Measurements from ENCODE around the gene TIAM2. TPM values are rescaled to one million over a fixed set of nuclear protein-coding genes. Genes with fewer than 3 reads are reported as not detected.
A peak's percentile ranks its signal among the peaks of the same experiment; 100 is the strongest.

TIAM2 gene
- total and polyA plus RNA-seq, 7 donors, result 1.2 to 15.8 (median 11.0) TPM

DNA sequence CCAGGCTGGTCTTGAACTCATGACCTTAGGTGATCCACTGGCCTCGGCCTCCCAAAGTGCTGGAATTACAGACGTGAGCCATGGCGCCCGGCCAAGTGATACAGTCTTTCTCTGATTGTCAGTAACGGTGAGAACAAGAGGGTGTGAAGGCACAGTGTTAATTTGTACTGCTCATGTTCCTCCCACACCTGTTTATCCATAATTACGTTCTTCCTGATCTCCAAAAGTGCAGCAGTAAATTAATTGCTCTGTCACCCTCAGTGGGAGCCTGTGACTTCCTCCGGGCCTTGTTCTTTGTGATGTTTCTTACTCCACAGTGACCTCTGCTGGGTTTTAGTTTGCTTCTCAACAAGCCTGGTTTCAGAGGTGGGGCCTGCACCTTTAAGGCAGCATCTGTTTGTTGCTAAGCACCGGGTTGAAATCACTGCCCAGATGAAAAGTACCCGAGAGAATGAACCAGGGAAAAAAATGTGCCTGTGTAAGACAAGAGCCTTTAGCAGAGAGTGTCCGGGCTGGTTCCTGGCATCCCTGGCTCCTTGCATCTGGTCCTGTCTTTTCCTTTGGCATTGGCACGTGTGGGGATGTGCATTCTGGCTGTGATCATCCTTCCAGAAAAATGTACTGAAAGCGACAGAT is 179.6 kb downstream of the TIAM2 start:
- Histone ChIP-seq H3K9me3 (no peaks in the 10 kb centered on the region), H3K27me3 (no peaks in the 10 kb centered on the region), H3K27ac (peak overlapping the region in 1 of 4 donors; percentile 46), H3K4me3 (no peak overlapping the region), H3K4me1 (peaks cover 0 to 28% (median 21%) of the 10 kb centered on the region in 4 donors), H3K36me3 (no peaks in the 10 kb centered on the region)
- intact Hi-C loops (cut with DNase I), result loop anchor here (2.0 to 10.0 kb wide), 4 partner anchors 143 to 498 kb away; partner anchors contain the start of gene SCAF8
- no peak for TF ChIP-seq POLR2AphosphoS5 (IDR thresholded peaks at IDR 0.05)
- TF ChIP-seq, protein P1, sequence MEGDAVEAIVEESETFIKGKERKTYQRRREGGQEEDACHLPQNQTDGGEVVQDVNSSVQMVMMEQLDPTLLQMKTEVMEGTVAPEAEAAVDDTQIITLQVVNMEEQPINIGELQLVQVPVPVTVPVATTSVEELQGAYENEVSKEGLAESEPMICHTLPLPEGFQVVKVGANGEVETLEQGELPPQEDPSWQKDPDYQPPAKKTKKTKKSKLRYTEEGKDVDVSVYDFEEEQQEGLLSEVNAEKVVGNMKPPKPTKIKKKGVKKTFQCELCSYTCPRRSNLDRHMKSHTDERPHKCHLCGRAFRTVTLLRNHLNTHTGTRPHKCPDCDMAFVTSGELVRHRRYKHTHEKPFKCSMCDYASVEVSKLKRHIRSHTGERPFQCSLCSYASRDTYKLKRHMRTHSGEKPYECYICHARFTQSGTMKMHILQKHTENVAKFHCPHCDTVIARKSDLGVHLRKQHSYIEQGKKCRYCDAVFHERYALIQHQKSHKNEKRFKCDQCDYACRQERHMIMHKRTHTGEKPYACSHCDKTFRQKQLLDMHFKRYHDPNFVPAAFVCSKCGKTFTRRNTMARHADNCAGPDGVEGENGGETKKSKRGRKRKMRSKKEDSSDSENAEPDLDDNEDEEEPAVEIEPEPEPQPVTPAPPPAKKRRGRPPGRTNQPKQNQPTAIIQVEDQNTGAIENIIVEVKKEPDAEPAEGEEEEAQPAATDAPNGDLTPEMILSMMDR (IDR thresholded peaks at IDR 0.05), result peak; percentile 34 to 65 (median 54)
- peak; percentile 69 for DNase-seq
- WGBS, 2 donors, result 24 to 47% methylated on average over 12 of the region's 12 CpGs

DNA sequence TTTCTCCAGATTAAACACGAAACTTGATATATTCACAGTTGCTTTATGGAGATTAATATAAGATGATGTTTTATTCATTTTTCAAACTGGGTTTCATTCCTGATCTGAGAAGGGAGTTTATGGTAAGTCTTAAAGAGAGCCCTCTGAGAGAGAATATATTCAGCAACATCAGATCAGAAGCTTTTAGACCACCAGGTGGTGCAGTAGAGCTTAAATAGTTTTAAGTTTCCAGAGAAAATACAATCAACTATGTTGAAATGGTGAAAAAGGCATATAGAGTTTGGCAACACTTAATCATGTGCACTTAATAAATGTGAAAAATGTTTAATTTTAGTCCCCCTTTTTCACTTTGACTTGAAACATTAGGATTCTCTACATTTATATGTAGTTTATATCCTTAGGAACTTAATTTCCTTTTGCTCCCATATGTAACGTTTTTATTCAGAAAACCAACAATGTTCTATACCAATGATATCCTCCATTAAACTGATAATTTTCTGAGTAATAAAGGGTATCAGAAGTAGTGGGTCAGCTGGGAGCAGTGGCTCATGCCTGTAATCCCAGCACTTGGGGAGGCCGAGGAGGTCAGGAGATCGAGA is 182.3 kb downstream of the TIAM2 start:
- Histone ChIP-seq H3K36me3 (no peaks in the 10 kb centered on the region), H3K9me3 (no peaks in the 10 kb centered on the region), H3K4me3 (no peak overlapping the region), H3K4me1 (peaks cover 0 to 10% (median 4%) of the 10 kb centered on the region in 4 donors), H3K27me3 (no peaks in the 10 kb centered on the region), H3K27ac (no peak overlapping the region)
- no peak for DNase-seq
- intact Hi-C loops (cut with DNase I), result loop anchor here (1.0 to 10.0 kb wide), 3 partner anchors 71 to 443 kb away; partner anchors contain the start of gene SCAF8
- WGBS, 2 donors, result 88 to 89% methylated on average over 4 of the region's 4 CpGs
- TF ChIP-seq POLR2AphosphoS5 (IDR thresholded peaks at IDR 0.05) (no peak), POLR2A (IDR thresholded peaks at IDR 0.05) (no peak), EP300 (IDR thresholded peaks at IDR 0.05) (no peak)
- TF ChIP-seq, protein P1 (IDR thresholded peaks at IDR 0.05), result peak; percentile 47 to 74 (median 68)

DNA sequence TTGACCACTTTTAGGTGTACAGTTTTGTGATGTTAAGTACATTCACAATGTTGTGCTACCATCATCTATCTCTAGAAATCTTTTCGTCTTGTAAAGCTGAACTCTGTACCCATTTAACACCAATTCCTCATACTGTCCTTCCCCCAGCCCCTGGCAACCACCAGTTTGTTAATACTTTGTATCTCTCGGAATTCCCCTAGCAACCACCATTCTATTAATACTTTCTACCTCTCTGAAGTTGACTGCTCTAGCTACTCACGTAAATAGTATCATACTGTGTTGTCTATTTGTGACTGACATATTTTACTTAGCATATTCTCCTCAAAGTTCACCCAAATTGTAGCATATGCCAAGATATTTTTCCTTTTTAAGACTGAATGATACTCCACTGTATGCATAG is 186.4 kb downstream of the TIAM2 start:
- Histone ChIP-seq H3K27me3 (no peaks in the 10 kb centered on the region), H3K4me1 (peaks cover 0 to 27% (median 10%) of the 10 kb centered on the region in 4 donors), H3K36me3 (no peaks in the 10 kb centered on the region), H3K9me3 (no peaks in the 10 kb centered on the region), H3K4me3 (no peak overlapping the region), H3K27ac (no peak overlapping the region)
- intact Hi-C loops (cut with DNase I), result no loop called here
- DNase-seq, result no peak
- 72 to 78% methylated on average over 3 of the region's 3 CpGs for whole genome bisulfite sequencing, 2 donors
- TF ChIP-seq POLR2AphosphoS5 (IDR thresholded peaks at IDR 0.05) (no peak), POLR2A (IDR thresholded peaks at IDR 0.05) (no peak), EP300 (IDR thresholded peaks at IDR 0.05) (no peak)
- TF ChIP-seq, protein P1 (IDR thresholded peaks at IDR 0.05), result no peak

DNA sequence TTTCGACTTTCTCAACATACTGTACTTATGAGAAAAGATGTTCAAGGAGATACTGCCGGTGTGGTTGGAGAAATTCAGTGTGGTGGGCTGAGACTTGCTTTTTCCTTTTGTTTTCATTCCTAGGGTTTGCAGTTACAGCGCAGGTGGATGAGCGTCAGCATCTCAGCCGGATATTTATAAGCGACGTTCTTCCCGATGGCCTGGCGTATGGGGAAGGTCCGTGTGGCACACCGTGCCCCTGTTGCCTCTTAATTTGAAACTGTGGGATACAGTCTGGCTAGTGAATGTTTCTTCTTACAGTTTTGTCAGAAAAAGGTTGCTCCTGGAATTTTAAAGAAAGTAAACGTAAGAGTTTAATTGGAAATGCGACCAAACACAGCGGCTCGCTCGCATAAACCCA is 187.0 kb downstream of the TIAM2 start:
- peak overlapping the region in 1 of 4 donors; percentile 63 for H3K27ac ChIP-seq
- 89 to 96% methylated on average over 16 of the region's 16 CpGs for WGBS, 2 donors
- H3K9me3 ChIP-seq, result no peaks in the 10 kb centered on the region
- H3K4me1 ChIP-seq, result peaks cover 0 to 31% (median 13%) of the 10 kb centered on the region in 4 donors
- H3K4me3 ChIP-seq, result no peak overlapping the region
- no peaks in the 10 kb centered on the region for H3K27me3 ChIP-seq
- DNase-seq, result no peak
- intact Hi-C loops (cut with DNase I), result no loop called here
- no peak for TF ChIP-seq POLR2A (IDR thresholded peaks at IDR 0.05)
- TF ChIP-seq EP300 (IDR thresholded peaks at IDR 0.05), result no peak
- TF ChIP-seq, protein P1 (IDR thresholded peaks at IDR 0.05), result no peak
- TF ChIP-seq POLR2AphosphoS5 (IDR thresholded peaks at IDR 0.05), result no peak
- H3K36me3 ChIP-seq, result no peaks in the 10 kb centered on the region

Data from sigmoid colon (tissue), 7 donors.